ENCODE results near the gene RMDN3.

Gene RMDN3

GRCh38 chr15:40754883-40755811 is at the start of gene RMDN3:
TSS of gene RMDN3 (minus strand) at chr15:40755254. CDS start at chr15:40754783, 471 bp downstream.
- peak; percentile 90 for DNase-seq (ENCODE audit: low spot score)

GRCh38 chr15:40803688-40804087 is 48.6 kb upstream of the RMDN3 start:
- DNase-seq (ENCODE audit: low spot score) = no peak

- DNase-seq (ENCODE audit: low spot score) = no peak
These were observed 48.0 kb upstream of the RMDN3 start for GRCh38 chr15:40803076-40803475.

- no peak for DNase-seq (ENCODE audit: low spot score)
These were observed 44.5 kb upstream of the RMDN3 start for GRCh38 chr15:40799523-40799922.

GRCh38 chr15:40796512-40796911 is 41.5 kb upstream of the RMDN3 start:
- no peak for DNase-seq (ENCODE audit: low spot score)

- no peak for DNase-seq (ENCODE audit: low spot score)
These were observed 41.0 kb upstream of the RMDN3 start for GRCh38 chr15:40796041-40796440.

- DNase-seq (ENCODE audit: low spot score) = peak; percentile 49
These were observed 38.3 kb upstream of the RMDN3 start for GRCh38 chr15:40793216-40793989.

GRCh38 chr15:40792394-40792793 is 37.3 kb upstream of the RMDN3 start:
- no peak for DNase-seq (ENCODE audit: low spot score)

GRCh38 chr15:40790718-40791117 is 35.7 kb upstream of the RMDN3 start:
- no peak for DNase-seq (ENCODE audit: low spot score)

- DNase-seq (ENCODE audit: low spot score) = no peak
These were observed 34.9 kb upstream of the RMDN3 start for GRCh38 chr15:40789999-40790398.

- no peak for DNase-seq (ENCODE audit: low spot score)
These were observed 34.1 kb upstream of the RMDN3 start for GRCh38 chr15:40789119-40789518.

GRCh38 chr15:40787991-40788390 is 32.9 kb upstream of the RMDN3 start:
- no peak for DNase-seq (ENCODE audit: low spot score)

- DNase-seq (ENCODE audit: low spot score) = no peak
These were observed 32.3 kb upstream of the RMDN3 start for GRCh38 chr15:40787344-40787841.

GRCh38 chr15:40785814-40786213 is 30.8 kb upstream of the RMDN3 start:
- no peak for DNase-seq (ENCODE audit: low spot score)

GRCh38 chr15:40785164-40785563 is 30.1 kb upstream of the RMDN3 start:
- no peak for DNase-seq (ENCODE audit: low spot score)

- DNase-seq (ENCODE audit: low spot score) = no peak
These were observed 27.7 kb upstream of the RMDN3 start for GRCh38 chr15:40782609-40783227.

GRCh38 chr15:40776537-40777141 is 21.6 kb upstream of the RMDN3 start:
- DNase-seq (ENCODE audit: low spot score) = no peak

- no peak for DNase-seq (ENCODE audit: low spot score)
These were observed 20.9 kb upstream of the RMDN3 start for GRCh38 chr15:40775740-40776536.

GRCh38 chr15:40775007-40775406 is 20.0 kb upstream of the RMDN3 start:
- no peak for DNase-seq (ENCODE audit: low spot score)

- DNase-seq (ENCODE audit: low spot score) = no peak
These were observed 18.8 kb upstream of the RMDN3 start for GRCh38 chr15:40773902-40774301.

- no peak for DNase-seq (ENCODE audit: low spot score)
These were observed 18.4 kb upstream of the RMDN3 start for GRCh38 chr15:40773496-40773895.

Data from hepatic stellate cell (primary cell).